Measurements from ENCODE around the gene ITGB1BP2. TPM values are rescaled to one million over a fixed set of nuclear protein-coding genes. Genes with fewer than 3 reads are reported as not detected.

Gene ITGB1BP2
- total and polyA plus RNA-seq, 2 donors (not counting 3 experiments of a cell fraction or from before 2014, with no cell fraction given): 1.8 to 4.6 TPM

GRCh38 chrX:71320126-71320525 is 18.6 kb downstream of the ITGB1BP2 start:
- no peak overlapping the region for H3K9ac ChIP-seq (replicated peaks; ENCODE audit: extremely low read depth, insufficient read depth, low read length)
- no peak overlapping the region for H2AFZ ChIP-seq (ENCODE audit: low read depth, low read length)
- H3K79me2 ChIP-seq (ENCODE audit: control insufficient read depth, insufficient read depth, low read length): no peaks in the 10 kb centered on the region
- H3K27ac ChIP-seq (ENCODE audit: insufficient read depth, low read depth, low read length): no peak overlapping the region
- H3K9me3 ChIP-seq (replicated peaks; ENCODE audit: control insufficient read depth, insufficient read depth, low read length): no peaks in the 10 kb centered on the region
- no peak overlapping the region for H3K4me3 ChIP-seq (replicated peaks in 1 of 3; ENCODE audit: insufficient read depth in 1 of 3, low read depth in 1 of 3, low read length in 3 of 3)
- DNase-seq (ENCODE audit: low read depth, low spot score) (no peak), FAIRE-seq (no peak)
- dilution Hi-C loops (cut with MboI; ENCODE audit: extremely low pct_ligation_motif_present, low sequenced_read_pairs) (no loop called here), intact Hi-C loops (cut with micrococcal nuclease) (no loop called here)
- no peaks in the 10 kb centered on the region for H3K27me3 ChIP-seq (ENCODE audit: control insufficient read depth in 2 of 2, insufficient read depth in 2 of 2, low read length in 2 of 2)
- CTCF ChIA-PET: interaction anchor here (1.0 kb wide), 1 partner anchor 37 kb away, joined by 4 read pairs; the partner anchor contains the start of gene NONO
- no peaks in the 10 kb centered on the region for H3K9me1 ChIP-seq (replicated peaks; ENCODE audit: control insufficient read depth, extremely low read depth, insufficient read depth, low read length)
- H3K4me2 ChIP-seq (ENCODE audit: insufficient read depth, low read length): no peak overlapping the region
- H3K36me3 ChIP-seq (ENCODE audit: control insufficient read depth in 2 of 2, extremely low read depth in 1 of 2, insufficient read depth in 2 of 2, low read length in 2 of 2): no peaks in the 10 kb centered on the region
- H3K4me1 ChIP-seq (ENCODE audit: control insufficient read depth, extremely low read depth, insufficient read depth, low read length): no peaks in the 10 kb centered on the region
- BruUV-seq (replicated peaks): no TSS peak
- POLR2A ChIA-PET: interaction anchor here (0.6 kb wide), 1 partner anchor 46 kb away, joined by 3 read pairs; the partner anchor contains the start of gene TAF1
- TF ChIP-seq EZH2 (IDR thresholded peaks at IDR 0.05; ENCODE audit: borderline replicate concordance, low read depth, low read length, severe bottlenecking) (no peak), MAX (IDR thresholded peaks at IDR 0.05; ENCODE audit: insufficient read depth, insufficient read length) (no peak), GATA2 (IDR thresholded peaks at IDR 0.05; ENCODE audit: insufficient read depth, insufficient read length, low read depth, low read length) (no peak), FOS (IDR thresholded peaks at IDR 0.05; ENCODE audit: borderline replicate concordance, insufficient read depth, low read length) (no peak), CTCF (IDR thresholded peaks at IDR 0.05; ENCODE audit: extremely low read depth in 1 of 2, insufficient read depth in 1 of 2, low read depth in 1 of 2, low read length in 2 of 2) (no peak), JUN (IDR thresholded peaks at IDR 0.05; ENCODE audit: borderline replicate concordance, insufficient read depth, insufficient read length, low read depth) (no peak), POLR2AphosphoS5 (IDR thresholded peaks at IDR 0.05; ENCODE audit: insufficient read depth, low read depth, low read length) (no peak), POLR2A (IDR thresholded peaks at IDR 0.05; ENCODE audit: low read depth, low read length) (no peak), MYC (IDR thresholded peaks at IDR 0.05; ENCODE audit: low read depth, low read length) (no peak)
- H4K20me1 ChIP-seq (replicated peaks; ENCODE audit: control insufficient read depth, extremely low read depth, insufficient read depth, low read length): no peaks in the 10 kb centered on the region
